Hepatocyte (in vitro differentiated cells): ENCODE measurements around the gene AK1.

Experiments
- CTCF ChIP-seq: fragments of 200-600 bp; sonication (generic); IDR thresholded peaks from 2 replicates; pipeline ENCODE4 v1.5.1; 2016; ENCODE audit warnings: antibody characterized with exemption, mild to moderate bottlenecking; ENCODE audit not compliant: poor library complexity
- EZH2 ChIP-seq: fragments of 200-600 bp; sonication (generic); IDR thresholded peaks from 2 replicates; pipeline ENCODE4 v1.6.1; 2016; ENCODE audit warnings: antibody characterized with exemption, mild to moderate bottlenecking, borderline replicate concordance
- EZH2phosphoT487 ChIP-seq: fragments of 200-600 bp; sonication (generic); IDR thresholded peaks from one replicate; pipeline ENCODE4 v1.6.1; 2018; ENCODE audit warnings: antibody characterized with exemption, mild to moderate bottlenecking, low read depth, moderate library complexity; ENCODE audit not compliant: unreplicated experiment, severe bottlenecking

DNA sequence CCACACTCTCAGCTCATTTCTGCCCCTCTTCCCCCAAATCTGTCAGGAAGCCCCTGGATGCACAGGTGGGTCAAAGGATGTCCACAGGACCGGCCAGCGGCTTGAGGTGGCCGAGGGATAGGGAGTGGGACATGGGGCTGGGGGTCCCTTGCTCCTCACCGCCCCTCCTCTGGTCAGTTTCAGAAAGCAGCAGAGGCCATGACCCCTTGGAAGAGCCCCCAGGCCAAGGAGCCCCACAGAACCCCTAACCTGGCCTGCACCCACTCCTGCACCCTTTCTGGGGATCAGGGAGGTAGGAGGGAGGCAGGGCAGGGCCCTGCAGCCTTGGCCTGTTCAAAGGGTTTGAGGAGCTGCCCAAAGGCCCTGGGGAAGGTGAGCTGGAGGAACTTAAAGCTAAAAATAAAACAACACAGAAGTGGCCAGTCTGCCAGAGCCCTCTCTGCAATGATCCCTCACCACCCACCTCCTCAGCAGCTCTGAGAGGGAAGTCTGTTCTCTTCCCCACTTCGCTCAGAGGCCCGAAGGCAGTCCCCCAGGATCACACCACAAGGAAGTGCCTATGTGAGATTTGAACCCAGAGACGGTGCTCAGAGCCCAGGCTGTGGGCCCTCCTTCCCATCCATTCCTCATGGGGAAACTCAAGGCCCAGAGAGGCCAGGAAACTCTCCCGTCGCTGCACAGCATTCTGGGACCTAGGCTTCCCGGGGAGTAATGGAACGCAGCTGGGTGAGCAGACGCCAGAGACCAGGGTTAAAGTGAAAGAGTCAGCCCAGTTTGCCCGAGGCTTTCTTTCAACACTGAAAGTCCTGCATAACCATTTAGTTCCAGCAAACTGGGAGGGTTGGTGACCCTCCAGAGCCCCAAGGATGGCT is 23.9 kb downstream of the AK1 start:
- no peak for TF ChIP-seq CTCF
- TF ChIP-seq EZH2phosphoT487 = no peak
- no peak for TF ChIP-seq EZH2
